Measurements from ENCODE around the gene MYO3B.

DNA sequence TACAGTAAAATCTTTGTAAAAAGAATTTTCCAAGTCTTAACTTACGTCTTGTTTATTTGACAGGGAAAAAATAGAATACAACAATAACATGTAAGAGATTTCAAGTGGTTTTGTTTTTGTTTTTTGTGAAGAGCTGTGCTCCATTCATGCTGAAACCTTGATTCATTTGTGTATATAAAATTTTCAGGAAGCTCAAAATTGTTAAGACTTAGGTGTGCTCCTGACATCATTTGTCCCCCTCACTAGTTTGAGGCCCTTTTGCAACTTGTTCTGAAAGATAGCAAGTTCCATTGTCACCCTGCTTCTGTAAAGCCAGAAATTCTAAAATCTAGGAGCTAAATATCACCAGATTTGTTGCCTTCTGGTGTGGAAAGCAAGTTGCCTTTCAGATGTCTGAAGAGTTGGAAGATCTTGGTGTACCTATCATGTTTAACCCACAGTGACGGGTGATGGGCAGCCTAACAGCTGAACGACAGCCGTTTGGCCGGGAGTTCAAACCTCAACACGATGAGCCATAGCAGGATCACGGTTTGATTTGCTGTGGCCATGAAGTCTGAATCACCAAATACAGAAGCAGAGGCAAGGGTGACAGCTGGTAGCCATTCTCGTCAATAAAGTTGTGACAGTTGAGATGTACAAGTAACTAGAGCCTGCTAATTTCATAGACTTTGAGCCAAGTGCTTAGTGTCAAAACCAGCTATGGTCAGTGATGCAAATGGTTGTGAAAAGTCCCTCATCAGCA lies 331.7 kb downstream of the MYO3B start:
- TF ChIP-seq CTCF (conservative IDR thresholded peaks at IDR 0.05; ENCODE audit: low read depth, low read length) (no peak), EZH2 (IDR thresholded peaks at IDR 0.05; ENCODE audit: borderline replicate concordance, low read depth, low read length, poor library complexity, severe bottlenecking) (no peak)
